ENCODE measurements around the gene C15orf39.
"Not testable (repeated sequence)": the region's sequence is repeated elsewhere in the genome, so short reads cannot be mapped to it uniquely, and the experiment has no call there.

C15orf39 gene

GRCh38 chr15:75230551-75231371, 29.1 kb downstream of the C15orf39 start:
- no peak for DNase-seq (ENCODE audit: low read depth, low spot score)

GRCh38 chr15:75231836-75232235, 30.2 kb downstream of the C15orf39 start:
- DNase-seq (ENCODE audit: low read depth, low spot score): no peak

GRCh38 chr15:75232252-75232813, 30.7 kb downstream of the C15orf39 start:
- no peak for DNase-seq (ENCODE audit: low read depth, low spot score)

- no peak for DNase-seq (ENCODE audit: low read depth, low spot score)
Observed at GRCh38 chr15:75232826-75233503, 31.3 kb downstream of the C15orf39 start.

GRCh38 chr15:75233504-75234190, 32.0 kb downstream of the C15orf39 start:
- DNase-seq (ENCODE audit: low read depth, low spot score): no peak

- no peak for DNase-seq (ENCODE audit: low read depth, low spot score)
Observed at GRCh38 chr15:75234191-75234810, 32.6 kb downstream of the C15orf39 start.

GRCh38 chr15:75235051-75235673, 33.5 kb downstream of the C15orf39 start:
- DNase-seq (ENCODE audit: low read depth, low spot score): no peak

GRCh38 chr15:75235760-75236729, 34.4 kb downstream of the C15orf39 start:
- no peak for DNase-seq (ENCODE audit: low read depth, low spot score)

- DNase-seq (ENCODE audit: low read depth, low spot score): no peak
Observed at GRCh38 chr15:75237316-75237982, 35.8 kb downstream of the C15orf39 start.

GRCh38 chr15:75238150-75238549, 36.5 kb downstream of the C15orf39 start:
- no peak for DNase-seq (ENCODE audit: low read depth, low spot score)

GRCh38 chr15:75245741-75246140, 44.1 kb downstream of the C15orf39 start:
- not testable (repeated sequence) for DNase-seq (ENCODE audit: low read depth, low spot score)

- not testable (repeated sequence) for DNase-seq (ENCODE audit: low read depth, low spot score)
Observed at GRCh38 chr15:75248991-75249390, 47.3 kb downstream of the C15orf39 start.

- no peak for DNase-seq (ENCODE audit: low read depth, low spot score)
Observed at GRCh38 chr15:75249726-75250125, 48.0 kb downstream of the C15orf39 start.

GRCh38 chr15:75251343-75251742, 49.7 kb downstream of the C15orf39 start:
- not testable (repeated sequence) for DNase-seq (ENCODE audit: low read depth, low spot score)

- DNase-seq (ENCODE audit: low read depth, low spot score): not testable (repeated sequence)
Observed at GRCh38 chr15:75252285-75252684, 50.6 kb downstream of the C15orf39 start.

GRCh38 chr15:75258034-75258433, 56.4 kb downstream of the C15orf39 start, which contains the start of gene GOLGA6C:
TSS of gene GOLGA6C (plus strand) at chr15:75258334. CDS start at chr15:75258599, 265 bp downstream.
- DNase-seq (ENCODE audit: low read depth, low spot score): not testable (repeated sequence)

GRCh38 chr15:75258620-75259343, 57.1 kb downstream of the C15orf39 start:
- not testable (repeated sequence) for DNase-seq (ENCODE audit: low read depth, low spot score)

GRCh38 chr15:75259873-75260272, 58.2 kb downstream of the C15orf39 start:
- not testable (repeated sequence) for DNase-seq (ENCODE audit: low read depth, low spot score)
